Suprapubic skin (tissue), 4 donors: ENCODE measurements around the gene ZNF423. TPM values are rescaled to one million over a fixed set of nuclear protein-coding genes. Genes with fewer than 3 reads are reported as not detected.

Experiments used
- DNase-seq, 2 donors: peaks; one replicate each; pipeline ENCODE4 v3.0.0-alpha.2; 2019; ENCODE audit warnings: low spot score in 2 of 2
- H3K27ac ChIP-seq: fragments of 200-600 bp; sonication (generic); one replicate; pipeline ENCODE4 v1.5.1; 2019
- H3K27me3 ChIP-seq: fragments of 200-600 bp; sonication (generic); one replicate; pipeline ENCODE4 v1.5.1; 2019
- H3K36me3 ChIP-seq: fragments of 200-600 bp; sonication (generic); one replicate; pipeline ENCODE4 v1.5.1; 2019
- H3K4me1 ChIP-seq: fragments of 200-600 bp; sonication (generic); one replicate; pipeline ENCODE4 v1.5.1; 2019
- H3K4me3 ChIP-seq: fragments of 200-600 bp; sonication (generic); one replicate; pipeline ENCODE4 v1.5.1; 2019; ENCODE audit warnings: mild to moderate bottlenecking
- H3K9me3 ChIP-seq: fragments of 200-600 bp; sonication (generic); one replicate; pipeline ENCODE4 v1.5.1; 2019
- EP300 ChIP-seq: sonication (generic); formaldehyde crosslinking; IDR thresholded peaks from one replicate; pipeline ENCODE4 v1.6.1; 2017; ENCODE audit warnings: antibody characterized with exemption
- POLR2A ChIP-seq, 2 donors: fragments of 450-650 bp; IDR thresholded peaks; one replicate each; pipeline ENCODE4 v1.6.1; 2017; ENCODE audit warnings: antibody characterized with exemption in 2 of 2, mild to moderate bottlenecking in 2 of 2, moderate library complexity in 2 of 2
- POLR2AphosphoS5 ChIP-seq, 3 donors: sonication (generic); formaldehyde crosslinking; IDR thresholded peaks; one replicate each; pipeline ENCODE4 v1.6.1; 2017; ENCODE audit warnings: antibody characterized with exemption in 3 of 3
- WGBS: methylation state at CpG from one replicate; pipeline ENCODE4 v1.1.5; 2018; 5-methylcytosine and 5-hydroxymethylcytosine counted together
- total RNA-seq, 4 donors: library from RNA; depleted of rRNA; stranded (reverse); fragments of >200 nt; gene quantifications; one replicate each; pipeline ENCODE4 v1.1.0, GENCODE V29; 2016
- TF ChIP-seq, protein P1 (sequence below), 2 donors: fragments of 200-600 bp in 1 of 2; fragments of 450-650 bp in 1 of 2; sonication (generic) in 1 of 2; IDR thresholded peaks; one replicate each; pipeline ENCODE4 v1.5.1; 2016 to 2019; ENCODE audit warnings: antibody characterized with exemption in 2 of 2, mild to moderate bottlenecking in 1 of 2, moderate library complexity in 1 of 2

Gene ZNF423
- total RNA-seq, 4 donors from 2014 or later: 1.3 to 5.3 (median 1.9) TPM

DNA sequence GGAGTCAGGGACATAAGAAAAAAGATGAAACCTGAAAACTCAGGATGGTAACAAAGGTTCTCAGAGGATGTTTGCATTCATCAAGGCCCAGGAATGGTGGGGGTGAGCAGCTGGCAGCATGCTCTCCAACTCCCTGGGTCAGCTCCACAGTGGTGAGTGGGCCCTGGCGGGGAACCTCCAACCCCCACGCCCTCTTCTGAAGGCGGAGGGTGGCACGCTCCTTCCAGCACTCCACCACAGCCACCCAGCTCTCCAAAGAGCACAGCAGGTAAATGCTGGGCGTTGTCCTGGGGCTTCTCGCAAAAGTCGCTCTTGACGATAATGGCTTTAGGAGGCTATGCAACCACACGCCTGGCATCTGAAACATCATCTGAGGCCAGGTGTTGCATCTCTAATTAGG is 308.5 kb downstream of the ZNF423 start:
- TF ChIP-seq POLR2AphosphoS5 (IDR thresholded peaks at IDR 0.05): no peak
- TF ChIP-seq, protein P1, sequence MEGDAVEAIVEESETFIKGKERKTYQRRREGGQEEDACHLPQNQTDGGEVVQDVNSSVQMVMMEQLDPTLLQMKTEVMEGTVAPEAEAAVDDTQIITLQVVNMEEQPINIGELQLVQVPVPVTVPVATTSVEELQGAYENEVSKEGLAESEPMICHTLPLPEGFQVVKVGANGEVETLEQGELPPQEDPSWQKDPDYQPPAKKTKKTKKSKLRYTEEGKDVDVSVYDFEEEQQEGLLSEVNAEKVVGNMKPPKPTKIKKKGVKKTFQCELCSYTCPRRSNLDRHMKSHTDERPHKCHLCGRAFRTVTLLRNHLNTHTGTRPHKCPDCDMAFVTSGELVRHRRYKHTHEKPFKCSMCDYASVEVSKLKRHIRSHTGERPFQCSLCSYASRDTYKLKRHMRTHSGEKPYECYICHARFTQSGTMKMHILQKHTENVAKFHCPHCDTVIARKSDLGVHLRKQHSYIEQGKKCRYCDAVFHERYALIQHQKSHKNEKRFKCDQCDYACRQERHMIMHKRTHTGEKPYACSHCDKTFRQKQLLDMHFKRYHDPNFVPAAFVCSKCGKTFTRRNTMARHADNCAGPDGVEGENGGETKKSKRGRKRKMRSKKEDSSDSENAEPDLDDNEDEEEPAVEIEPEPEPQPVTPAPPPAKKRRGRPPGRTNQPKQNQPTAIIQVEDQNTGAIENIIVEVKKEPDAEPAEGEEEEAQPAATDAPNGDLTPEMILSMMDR (IDR thresholded peaks at IDR 0.05): no peak
- TF ChIP-seq EP300: no peak
- no peak for TF ChIP-seq POLR2A (IDR thresholded peaks at IDR 0.05)
- no peak overlapping the region for H3K4me3 ChIP-seq
- H3K4me1 ChIP-seq: no peaks in the 10 kb centered on the region
- 81% methylated on average over 9 of the region's 9 CpGs for WGBS
- no peak for DNase-seq
- no peaks in the 10 kb centered on the region for H3K36me3 ChIP-seq
- H3K27ac ChIP-seq: no peak overlapping the region
- H3K9me3 ChIP-seq: no peaks in the 10 kb centered on the region
- H3K27me3 ChIP-seq: no peaks in the 10 kb centered on the region

GRCh38 chr16:49546735-49547134 is 309.2 kb downstream of the ZNF423 start:
- H3K27ac ChIP-seq: no peak overlapping the region
- WGBS: 90% methylated on average over 1 of the region's 1 CpG

DNA sequence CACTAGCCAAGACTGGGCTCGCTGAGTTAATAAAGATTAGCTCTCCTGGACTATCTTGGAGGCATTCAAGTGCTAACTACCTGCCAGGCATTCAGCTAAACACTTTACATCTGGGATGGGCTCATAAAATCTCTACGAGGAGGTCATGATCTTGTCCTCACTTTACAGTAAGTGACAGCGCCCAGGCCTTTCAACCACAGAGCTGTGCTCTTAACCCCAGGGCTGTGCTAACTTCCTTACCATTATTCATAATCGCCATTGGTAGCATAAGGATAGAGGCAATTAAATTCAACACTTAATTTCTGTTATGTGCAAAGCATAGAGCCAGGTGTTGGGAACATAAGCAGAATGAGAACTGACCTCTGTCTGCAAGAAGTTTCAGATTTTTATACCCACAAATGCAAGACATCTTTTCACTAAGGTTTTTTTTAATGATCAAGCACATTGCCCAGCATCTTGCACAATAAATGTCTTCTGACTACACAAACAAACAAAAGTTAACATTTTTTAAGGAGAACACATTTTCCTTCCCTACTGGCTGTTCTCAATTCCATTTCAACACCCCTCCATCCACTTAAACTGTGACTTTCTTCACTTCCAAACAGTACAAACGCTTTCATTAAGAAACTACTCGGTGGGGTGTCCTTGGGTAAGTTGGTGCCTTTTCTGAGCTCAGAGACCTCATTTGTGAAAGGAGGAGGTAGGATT is 310.0 kb downstream of the ZNF423 start:
- no peak for DNase-seq
- no peak overlapping the region for H3K4me3 ChIP-seq
- no peaks in the 10 kb centered on the region for H3K9me3 ChIP-seq
- H3K36me3 ChIP-seq: no peaks in the 10 kb centered on the region
- H3K4me1 ChIP-seq: no peaks in the 10 kb centered on the region
- no peak overlapping the region for H3K27ac ChIP-seq
- no peaks in the 10 kb centered on the region for H3K27me3 ChIP-seq
- TF ChIP-seq POLR2AphosphoS5 (IDR thresholded peaks at IDR 0.05) (no peak), EP300 (no peak), POLR2A (IDR thresholded peaks at IDR 0.05) (no peak)
- TF ChIP-seq, protein P1 (IDR thresholded peaks at IDR 0.05): no peak
- 64% methylated on average over 6 of the region's 6 CpGs for WGBS

More at GRCh38 chr16:49546735-49547134, 309.2 kb downstream of the ZNF423 start:
- H3K36me3 ChIP-seq: no peaks in the 10 kb centered on the region
- no peaks in the 10 kb centered on the region for H3K4me1 ChIP-seq
- no peaks in the 10 kb centered on the region for H3K27me3 ChIP-seq
- TF ChIP-seq POLR2AphosphoS5 (IDR thresholded peaks at IDR 0.05) (no peak), POLR2A (IDR thresholded peaks at IDR 0.05) (no peak), EP300 (no peak)
- TF ChIP-seq, protein P1 (IDR thresholded peaks at IDR 0.05): no peak
- DNase-seq: no peak
- H3K9me3 ChIP-seq: no peaks in the 10 kb centered on the region
- no peak overlapping the region for H3K4me3 ChIP-seq

DNA sequence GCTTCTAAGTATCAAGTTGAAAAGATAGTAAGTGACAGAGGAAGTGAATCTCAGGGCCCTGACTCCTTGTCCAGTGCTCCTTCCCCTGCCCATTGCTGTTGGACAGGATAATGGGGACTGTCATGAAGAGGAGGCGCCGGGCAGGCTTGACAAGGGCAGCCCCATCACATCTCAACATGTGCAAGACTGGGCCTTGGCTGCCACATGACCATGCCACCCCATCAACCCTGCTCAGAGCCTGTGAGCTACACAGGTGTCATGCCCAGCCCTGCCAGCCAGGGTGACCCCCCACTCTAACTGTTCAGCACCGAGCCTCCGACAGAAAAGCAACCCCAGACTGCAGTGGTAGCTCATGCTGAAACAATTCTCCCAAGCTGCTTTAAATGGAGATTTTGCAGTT is 310.7 kb downstream of the ZNF423 start:
- no peaks in the 10 kb centered on the region for H3K4me1 ChIP-seq
- DNase-seq: no peak
- no peak overlapping the region for H3K27ac ChIP-seq
- no peaks in the 10 kb centered on the region for H3K9me3 ChIP-seq
- H3K36me3 ChIP-seq: no peaks in the 10 kb centered on the region
- WGBS: 100% methylated on average over 2 of the region's 4 CpGs
- H3K4me3 ChIP-seq: no peak overlapping the region
- no peak for TF ChIP-seq POLR2A (IDR thresholded peaks at IDR 0.05)
- TF ChIP-seq EP300: no peak
- no peak for TF ChIP-seq POLR2AphosphoS5 (IDR thresholded peaks at IDR 0.05)
- H3K27me3 ChIP-seq: no peaks in the 10 kb centered on the region

DNA sequence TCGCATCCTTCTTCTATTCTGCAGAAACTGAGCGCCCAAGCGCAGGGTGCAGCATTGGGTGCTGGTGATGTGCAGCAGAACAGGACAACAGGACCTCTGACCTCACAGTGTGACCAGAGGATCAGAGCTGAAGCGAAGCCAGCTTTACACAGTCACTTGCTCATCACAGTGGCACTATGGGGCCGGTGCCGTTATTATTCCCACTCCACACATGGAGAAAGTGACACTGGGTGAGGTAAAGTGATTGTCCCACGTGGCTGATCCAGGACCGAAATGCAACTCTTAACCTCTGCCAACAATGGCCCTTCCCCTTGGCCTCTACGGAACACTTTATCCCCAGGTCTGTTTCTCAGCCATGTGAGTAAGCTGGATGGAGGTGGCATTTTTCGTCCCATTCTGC is 311.1 kb downstream of the ZNF423 start:
- Histone ChIP-seq H3K36me3 (no peaks in the 10 kb centered on the region), H3K4me3 (no peak overlapping the region), H3K4me1 (no peaks in the 10 kb centered on the region), H3K27me3 (no peaks in the 10 kb centered on the region), H3K27ac (no peak overlapping the region), H3K9me3 (no peaks in the 10 kb centered on the region)
- 91% methylated on average over 4 of the region's 10 CpGs for WGBS
- TF ChIP-seq POLR2AphosphoS5 (IDR thresholded peaks at IDR 0.05): no peak
- TF ChIP-seq EP300: no peak
- TF ChIP-seq, protein P1 (IDR thresholded peaks at IDR 0.05): no peak
- no peak for TF ChIP-seq POLR2A (IDR thresholded peaks at IDR 0.05)
- DNase-seq: no peak

DNA sequence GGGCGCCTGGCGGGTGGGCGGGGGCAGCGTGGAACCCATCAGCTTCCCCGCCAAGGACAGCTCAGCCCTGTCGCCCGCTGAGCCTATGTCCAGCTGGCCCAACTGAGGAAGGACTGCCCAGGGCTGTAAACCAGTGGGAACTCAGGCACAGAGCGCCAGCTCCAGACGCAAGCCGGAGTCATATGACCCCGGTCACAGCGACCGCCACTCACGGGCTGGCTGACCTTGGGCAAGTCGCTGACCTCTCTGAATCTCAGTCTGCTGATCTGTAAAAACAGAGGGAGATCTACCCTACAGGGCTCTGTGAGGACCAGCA is 312.3 kb downstream of the ZNF423 start:
- no CpG with 5 or more reads among the region's 15 CpGs for WGBS
- no peak overlapping the region for H3K27ac ChIP-seq
- H3K4me1 ChIP-seq: no peaks in the 10 kb centered on the region
- no peaks in the 10 kb centered on the region for H3K27me3 ChIP-seq
- H3K9me3 ChIP-seq: no peaks in the 10 kb centered on the region
- no peaks in the 10 kb centered on the region for H3K36me3 ChIP-seq
- no peak for DNase-seq
- TF ChIP-seq EP300: no peak
- TF ChIP-seq POLR2AphosphoS5 (IDR thresholded peaks at IDR 0.05): no peak
- TF ChIP-seq, protein P1 (IDR thresholded peaks at IDR 0.05): no peak
- no peak for TF ChIP-seq POLR2A (IDR thresholded peaks at IDR 0.05)
- H3K4me3 ChIP-seq: no peak overlapping the region
